Superior temporal gyrus (tissue), 1 donor: ENCODE results near the gene CADM1.
A peak's percentile ranks its signal among the peaks of the same experiment; 100 is the strongest.

ENCODE experiments used
- DNase-seq: peaks from one replicate; pipeline ENCODE4 v3.0.0-alpha.2; 2016; ENCODE audit errors: extremely low spot score

Gene CADM1

DNA sequence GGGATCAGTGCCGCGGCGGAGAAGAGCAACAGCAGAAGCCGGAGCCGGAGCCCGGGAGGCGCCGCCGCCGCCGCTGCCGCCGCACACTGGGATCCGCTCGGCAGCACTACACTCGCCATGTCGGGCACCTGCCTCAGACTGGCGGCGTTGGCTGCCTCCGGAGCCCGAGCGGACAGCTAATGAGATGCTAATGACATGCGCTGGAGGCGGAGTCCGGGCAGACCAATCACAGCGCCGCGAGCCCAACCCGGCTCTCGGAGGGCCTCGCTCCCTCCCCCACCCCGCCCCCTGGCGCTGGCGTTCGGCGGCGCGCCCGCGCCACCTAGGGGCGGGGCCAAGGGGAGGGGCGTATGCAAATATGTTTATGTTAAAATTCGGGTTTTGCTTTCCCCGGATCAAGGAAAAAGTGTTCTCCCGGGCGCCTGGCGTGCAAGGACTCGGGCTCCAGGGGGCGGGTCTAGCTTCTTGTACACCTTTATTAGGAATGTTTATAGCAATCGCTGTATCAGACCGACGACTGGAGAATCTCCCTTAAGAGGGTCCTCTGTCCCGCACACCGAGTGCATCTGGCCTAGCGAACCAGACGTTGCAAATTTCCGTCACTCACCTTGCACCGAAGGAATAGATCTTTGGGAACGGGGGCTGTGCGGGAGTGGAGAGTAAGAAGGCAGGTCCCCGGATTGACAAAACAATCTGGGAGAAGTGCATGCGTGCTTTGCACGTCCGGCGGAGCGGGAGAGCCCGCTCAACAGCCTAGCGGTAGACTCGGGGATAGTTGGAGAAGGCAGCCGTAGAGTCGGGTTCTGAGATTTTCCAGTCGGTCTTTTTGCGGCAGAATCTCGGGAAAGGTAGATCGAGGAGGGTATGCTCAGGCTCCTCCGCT lies at the start of gene CADM1:
Gene CADM1 (minus strand): TSS at position 140 of the 883 bp plus-strand sequence.
- DNase-seq = peak; percentile 98

DNA sequence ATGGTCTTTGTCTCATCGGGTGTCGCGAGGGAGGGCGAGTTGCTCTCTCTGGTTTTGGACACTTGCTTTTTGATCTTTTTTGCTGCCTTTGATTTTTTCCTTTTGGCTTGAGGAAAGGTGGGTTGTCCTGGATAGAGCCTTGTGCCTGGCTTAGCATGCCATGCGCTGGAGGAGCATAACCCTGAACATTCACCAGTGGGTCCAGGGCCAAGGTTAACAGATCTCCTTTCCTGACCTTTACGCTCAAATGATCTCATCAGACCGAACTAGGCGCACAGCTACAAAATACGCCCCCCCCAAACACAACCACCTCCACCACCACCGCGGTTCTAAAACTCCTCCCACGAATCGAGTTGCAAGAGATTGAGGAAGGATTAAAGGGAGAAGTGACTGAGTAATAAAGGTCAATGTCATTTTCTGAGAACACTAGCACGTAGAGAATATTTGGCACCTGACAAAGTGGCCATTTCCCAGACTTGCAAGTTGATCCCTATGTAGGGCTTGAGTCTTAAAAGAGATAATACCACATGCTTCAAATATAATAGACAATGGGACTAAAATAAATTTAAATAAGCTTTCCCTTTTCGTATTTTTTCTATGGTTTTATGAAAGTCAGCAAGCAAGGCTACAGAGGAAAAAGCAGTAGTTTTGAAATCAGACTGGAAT lies 48.7 kb upstream of the CADM1 start:
- no peak for DNase-seq

DNA sequence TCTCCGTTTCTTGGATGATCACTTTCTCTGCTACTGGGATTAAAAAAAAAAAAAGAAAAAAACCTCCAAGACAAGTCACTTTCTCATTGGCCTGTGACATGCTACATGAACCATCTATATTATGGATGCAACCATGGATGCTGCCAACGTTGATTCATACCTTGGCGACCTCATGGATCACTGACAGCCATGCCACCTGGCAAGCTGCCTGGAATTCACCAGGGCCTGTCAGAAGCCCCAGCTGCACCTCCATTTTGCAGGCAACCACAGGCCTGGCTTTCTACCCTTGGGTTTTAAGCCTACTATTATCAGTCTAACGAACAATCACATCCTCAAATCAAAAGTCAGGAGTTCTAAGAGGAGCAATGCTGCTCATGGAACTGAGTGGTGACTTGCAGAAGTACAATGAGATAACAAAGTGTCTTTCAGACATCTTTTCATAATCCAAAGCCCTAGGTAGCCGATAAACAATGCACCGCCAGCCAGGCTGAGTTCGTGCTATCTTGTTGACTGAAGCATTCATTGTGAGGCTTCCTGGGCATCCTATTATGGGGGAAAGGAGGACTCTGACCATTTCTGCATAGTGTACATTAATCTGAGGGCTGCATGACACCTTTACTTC lies 48.0 kb upstream of the CADM1 start:
- no peak for DNase-seq

DNA sequence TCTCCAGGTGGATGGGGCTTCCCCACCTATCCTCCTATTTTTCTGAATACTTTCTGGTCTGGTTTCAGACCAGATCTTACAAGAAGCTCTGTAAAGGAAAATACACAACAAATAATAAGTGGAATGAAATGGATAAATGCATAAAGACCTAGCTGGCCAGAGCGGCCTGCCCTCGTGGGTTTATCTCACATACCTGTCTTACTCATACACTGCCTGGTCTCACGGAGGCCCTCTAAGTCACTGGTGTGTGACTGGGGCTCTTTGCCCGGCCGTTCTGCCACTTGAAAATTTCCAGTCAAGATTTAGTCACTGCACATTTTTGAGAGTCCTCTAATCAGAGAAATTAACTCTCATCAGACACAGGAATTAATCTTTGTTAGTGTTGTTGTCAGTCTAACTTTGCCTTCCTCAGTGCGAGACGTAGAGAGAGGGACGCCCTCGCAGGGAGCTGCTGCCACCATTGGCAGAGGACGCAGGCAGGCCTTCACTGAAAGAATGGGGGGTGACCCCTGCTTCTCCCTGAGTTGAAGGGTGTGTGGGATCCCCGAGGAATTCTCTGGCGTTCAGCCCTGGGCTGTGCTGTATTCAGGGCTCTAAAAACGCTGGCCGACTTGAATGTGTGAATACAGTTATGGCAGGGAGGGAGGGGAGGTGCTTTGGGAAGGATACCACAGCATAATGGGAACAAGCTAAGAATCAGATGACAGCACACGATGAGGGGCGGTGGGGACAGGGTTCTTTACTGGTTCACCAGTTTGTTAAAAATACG lies 46.3 kb upstream of the CADM1 start:
- no peak for DNase-seq

DNA sequence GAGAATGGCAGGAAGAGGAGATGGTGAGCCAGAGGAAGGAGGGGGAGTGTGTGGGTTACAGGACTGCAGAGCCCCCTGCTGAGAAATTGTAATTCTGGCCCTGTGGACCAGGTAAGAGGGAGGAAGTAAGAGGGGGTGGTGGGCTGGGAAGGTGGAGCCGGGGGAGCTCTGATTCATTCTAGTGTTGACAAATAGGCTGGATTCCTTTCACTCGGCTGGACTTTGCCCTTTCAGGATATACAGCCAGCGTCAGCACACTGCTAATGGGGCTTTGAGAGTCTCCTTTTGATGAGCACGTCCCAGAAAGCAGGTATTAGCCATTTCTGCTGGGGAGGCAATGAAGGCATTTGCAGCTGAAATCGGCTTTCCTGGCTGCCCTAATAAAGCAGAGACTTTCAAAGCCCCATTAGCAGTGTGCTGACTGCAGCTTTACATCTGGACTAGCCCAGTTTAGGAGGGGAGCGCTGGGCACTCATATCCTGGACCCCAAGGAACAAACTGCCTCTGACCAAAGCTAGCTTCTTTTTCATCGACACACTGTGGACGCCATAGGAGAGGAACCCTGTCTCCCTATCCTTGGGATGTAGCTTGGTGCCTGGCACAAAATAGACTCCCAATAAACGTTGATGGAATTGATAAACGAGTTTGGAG lies 44.8 kb upstream of the CADM1 start:
- DNase-seq = no peak

DNA sequence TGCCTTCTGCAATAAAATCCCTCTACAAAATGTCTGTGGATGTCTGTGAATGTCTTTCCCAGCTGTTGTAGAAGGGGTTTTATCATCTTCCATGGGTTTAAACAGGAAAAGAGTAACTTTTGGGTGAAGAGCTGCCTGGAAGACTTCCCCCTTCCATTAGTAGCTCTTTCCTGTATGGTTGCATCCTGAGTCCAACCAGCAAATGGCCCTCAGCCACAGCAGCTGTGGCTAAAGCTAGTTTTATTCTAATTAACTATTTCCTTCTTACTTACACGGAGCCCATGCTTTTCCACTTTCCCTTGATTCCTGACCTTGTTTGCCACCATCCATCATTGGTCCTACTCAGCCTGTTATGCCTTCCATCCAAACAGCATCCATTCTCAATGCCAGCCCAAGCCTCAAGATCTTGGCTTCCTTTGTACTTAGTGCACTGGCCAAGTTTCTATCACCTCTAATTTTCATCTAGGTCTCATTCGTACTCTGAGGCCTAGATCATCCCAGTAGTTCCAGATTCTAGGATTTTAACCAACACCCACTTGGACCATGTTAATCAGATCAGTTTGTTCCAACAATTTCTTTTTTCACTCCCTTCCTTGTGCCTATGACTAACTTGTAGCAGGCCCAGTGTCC lies 41.5 kb upstream of the CADM1 start:
- no peak for DNase-seq

DNA sequence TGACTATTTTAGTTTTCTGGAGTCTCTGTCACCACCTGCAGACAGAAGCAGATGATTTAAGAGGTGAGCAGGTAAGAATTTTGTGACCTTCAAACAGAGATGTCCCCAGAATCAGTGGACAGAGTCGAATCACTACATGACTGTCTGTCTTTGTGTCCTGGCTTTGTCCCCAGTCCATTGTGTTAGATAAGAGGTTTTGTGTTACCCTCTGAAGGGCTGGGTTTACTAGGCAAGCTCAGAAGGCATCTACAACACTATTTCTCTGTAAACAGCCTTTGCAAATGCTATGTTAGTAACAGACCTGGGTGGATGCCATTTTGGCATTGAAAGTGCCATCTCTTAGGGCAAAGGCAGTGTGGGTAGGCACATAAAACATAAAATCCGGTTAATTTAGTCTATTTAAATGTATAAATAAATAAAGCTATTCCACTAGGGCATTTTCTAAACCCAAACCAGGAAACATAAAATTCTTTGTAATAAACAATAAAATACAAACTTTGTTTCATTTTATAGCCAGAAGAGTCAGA lies 40.3 kb upstream of the CADM1 start:
- peak; percentile 33 for DNase-seq

DNA sequence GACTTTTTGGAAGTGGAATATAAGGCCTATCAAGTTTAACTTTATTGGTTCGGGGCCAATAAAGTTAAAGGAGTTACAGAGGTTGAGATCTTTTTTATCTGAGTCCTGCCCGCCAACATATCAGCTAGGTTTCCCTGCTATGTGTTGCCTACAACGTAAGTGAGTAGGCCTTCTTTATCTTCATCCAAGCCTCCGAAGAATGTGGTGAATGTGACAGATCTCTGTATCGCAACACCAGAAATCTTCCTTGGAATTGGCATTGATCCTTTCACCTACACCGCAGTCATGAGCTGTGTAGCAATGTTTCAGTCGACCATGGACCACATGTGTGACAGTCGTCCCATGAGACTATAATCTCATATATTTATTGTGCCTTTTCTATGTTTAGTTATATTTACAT lies 37.3 kb upstream of the CADM1 start:
- no peak for DNase-seq

DNA sequence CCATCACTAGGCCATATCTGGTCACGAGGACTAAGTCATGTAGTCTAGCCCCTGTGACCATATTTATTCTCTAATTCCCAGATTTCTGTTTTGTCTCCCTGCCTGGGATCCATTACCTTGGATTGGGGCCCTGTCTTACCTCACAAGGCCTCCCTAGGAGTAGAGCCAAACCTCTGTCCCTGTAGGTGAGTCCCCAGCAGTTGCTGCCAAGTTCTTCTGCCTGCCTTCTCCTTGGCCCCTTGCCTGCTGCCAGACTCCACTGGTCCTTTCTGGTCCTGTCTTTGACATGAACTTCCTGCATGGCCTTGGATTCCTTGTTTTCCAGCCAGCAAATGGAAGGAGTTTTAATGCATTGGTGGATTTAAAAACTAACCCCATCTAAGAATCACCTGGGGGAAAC lies 35.6 kb upstream of the CADM1 start:
- no peak for DNase-seq

DNA sequence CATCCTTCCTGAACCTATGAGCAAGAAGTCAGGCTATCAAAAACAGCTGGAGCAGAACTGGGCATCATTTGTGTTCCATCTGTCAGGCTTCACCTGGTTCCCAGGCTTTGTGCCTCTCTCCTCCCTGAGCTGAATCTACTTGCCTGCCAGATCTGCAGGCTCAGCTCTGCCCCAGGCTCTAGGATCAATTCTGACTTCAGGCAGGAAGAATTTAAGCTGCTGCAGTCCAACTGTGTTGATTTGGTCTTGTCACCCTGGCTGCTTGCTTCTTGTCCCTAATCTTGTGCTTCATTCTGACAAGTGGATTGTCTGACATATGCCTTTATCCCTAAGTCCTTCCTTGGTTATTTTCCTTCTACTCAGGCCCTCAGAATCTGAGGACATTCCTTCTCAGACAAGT lies 31.6 kb upstream of the CADM1 start:
- no peak for DNase-seq

DNA sequence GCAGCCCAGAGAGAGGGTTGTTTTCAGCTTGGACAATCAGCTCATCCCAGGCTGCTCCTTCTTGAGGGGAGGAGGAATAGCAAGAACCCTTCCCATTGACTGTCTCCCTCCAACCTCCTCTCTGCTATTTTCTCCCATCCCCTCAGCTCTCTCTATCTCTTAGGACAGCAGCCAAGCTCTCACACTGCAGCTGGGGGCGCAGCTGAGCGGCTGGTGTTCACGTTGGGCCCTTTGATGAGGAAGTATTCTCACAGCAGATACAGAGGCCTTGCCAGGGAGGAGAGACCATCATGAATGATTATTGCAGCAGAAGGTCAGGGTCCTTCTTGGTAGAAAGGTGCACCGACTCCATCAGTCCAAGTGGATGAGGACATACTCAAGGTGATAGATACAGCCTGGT lies 26.5 kb upstream of the CADM1 start:
- DNase-seq = no peak

DNA sequence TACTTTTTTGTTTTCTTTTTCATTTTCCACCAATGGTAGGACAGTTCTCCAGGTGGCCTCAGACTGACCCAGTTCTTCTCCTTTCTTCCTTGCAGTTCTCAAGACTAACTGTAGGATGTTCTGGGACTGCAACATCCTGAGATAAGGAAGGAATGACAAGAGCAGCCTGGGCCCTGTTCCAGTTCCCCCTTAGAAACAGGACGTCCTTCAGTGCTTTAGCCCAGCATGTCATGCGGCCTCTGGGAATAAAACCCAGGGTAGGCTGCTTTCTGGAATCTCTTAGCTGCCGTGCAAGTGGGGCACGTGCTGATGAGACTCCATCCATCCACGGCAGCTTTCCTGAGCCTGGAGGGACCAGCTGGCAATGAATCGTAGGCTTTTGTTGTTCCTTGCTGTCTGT lies 24.0 kb upstream of the CADM1 start:
- DNase-seq = no peak

DNA sequence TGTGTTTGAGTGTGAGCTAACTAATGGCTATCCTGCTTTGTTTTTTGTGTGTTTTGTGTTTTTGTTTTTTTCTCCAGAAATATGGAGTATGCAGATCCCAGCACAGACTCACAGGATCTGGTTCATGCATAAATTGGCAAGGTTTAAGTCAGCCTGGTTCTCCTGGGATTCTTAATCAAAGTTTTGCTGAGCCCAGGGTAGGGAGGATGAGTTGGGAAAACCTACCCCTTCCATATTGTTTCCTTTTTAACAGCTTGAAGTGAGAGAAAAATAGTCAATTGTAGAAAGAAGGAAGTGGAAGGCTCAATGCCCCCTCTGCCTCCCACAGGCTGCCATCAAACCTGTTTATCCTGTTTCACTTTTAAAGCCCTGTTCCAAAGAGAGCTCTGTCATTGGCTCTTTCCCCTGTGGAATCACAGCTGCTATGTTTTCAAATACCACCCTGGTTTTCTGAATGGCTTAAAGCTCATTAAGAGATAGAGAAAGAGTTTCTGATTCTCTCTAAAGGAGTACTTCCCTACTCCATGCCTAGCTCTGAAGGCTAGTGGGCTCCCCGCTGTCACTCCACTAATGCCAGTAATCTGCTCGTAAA lies 23.4 kb upstream of the CADM1 start:
- DNase-seq = no peak

DNA sequence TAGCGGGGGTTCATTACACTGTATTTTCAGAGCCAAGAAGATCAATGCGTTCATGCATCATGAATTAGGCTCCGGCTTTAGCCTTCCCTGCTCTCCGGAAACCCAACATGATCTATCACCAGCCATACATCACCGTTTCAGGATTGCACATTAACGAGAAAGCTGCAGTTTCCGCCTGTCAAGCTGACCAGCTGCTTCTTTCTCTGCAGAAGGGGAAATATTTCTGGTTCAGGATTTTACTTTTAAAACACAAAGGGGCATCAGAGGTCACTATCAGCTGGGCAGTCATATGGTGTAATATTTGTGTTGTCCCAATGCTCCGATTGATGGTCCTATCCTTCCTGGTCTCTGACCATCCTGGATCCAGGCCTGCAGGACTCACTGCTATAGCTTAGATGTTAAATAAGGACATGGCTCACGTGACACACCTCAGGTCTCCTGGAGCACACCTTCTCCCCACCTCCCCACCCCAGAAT lies 21.4 kb upstream of the CADM1 start:
- DNase-seq = no peak

DNA sequence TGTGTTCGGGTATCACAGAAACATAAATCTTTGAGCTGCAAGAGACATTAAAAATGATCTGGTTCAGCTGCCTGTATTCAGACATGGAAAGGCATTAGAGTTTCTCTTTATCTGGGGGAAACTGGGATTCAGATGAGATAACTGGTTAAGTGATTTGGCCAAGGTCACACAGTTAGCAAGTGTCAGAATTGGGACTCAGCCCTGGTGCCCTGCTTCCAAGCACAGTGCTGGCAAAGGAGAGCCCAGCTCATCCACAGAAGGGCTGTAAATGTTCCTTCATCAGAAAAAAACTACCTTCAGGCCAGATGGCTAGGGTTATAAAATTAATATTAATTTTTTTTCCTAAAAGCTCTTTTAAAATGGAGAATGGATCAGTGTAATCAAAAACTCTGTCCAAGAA lies 20.4 kb upstream of the CADM1 start:
- DNase-seq = no peak

DNA sequence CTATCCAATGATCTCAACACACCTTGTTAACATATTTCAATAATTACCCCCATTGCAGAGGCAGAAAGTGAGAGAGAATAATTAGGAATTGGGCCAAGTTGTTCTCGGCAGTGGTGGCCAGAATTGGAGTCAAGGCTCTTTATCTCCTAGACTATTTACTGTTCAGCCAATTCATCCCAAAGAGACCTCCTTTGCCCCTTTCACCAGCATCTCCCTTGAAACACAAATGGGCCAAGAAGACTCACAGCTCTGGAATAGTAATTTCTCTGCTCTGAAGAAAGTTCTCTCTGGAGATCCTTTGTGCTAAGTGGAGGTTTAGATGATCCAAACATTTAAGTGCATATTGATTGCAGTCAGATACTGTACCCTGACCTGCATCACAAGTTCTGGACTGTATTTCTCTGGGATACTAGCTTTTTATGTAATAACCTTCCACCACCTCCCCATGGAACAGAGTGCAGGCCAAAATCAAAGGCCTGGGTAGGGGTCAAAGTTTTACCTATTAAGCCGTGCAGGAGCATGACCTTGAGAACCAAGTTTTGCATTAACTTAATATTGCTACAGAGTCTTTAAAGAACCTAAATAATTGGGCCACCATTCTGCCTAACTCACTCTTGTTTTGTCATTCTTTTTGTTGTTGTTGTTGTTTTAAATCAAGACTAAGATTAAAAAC lies 19.6 kb upstream of the CADM1 start:
- DNase-seq = no peak

DNA sequence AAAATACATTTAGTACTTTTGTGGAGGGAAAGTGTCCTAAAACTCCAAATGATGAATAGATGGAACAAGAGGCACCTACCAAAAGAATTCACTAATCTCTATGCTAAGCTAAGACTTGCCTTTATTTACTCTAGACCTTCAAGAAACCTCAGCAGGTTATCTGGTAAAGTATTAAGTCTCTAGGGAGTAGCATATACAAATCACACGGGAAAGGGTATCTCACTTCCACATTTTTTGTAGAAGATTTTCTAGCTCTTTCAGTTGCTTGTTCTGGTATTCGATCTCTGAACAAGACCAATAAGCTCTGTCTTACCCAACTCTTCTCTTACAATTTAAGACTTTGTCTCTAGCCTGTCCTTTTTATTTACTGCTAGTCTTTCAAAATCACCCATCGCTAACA lies 18.1 kb upstream of the CADM1 start:
- DNase-seq = no peak

DNA sequence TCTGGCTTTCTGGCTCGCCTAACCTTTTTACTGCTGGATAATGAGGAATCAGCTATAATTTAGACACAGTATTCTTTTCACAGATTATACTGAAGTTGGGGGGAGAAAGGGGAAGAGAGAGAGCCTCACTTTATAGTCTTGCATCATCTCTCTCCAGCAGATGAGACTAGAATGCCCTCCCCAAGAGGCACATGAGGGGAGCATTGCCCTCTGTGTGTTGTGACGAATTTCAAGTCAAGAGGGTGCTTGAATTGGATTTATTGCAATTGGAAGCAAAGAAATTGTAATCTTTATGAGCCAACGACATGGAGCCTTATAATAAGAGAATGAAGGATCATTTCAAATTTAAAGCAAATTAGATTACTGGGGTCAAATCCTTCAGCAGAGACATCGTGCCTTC lies 17.6 kb upstream of the CADM1 start:
- DNase-seq = no peak

DNA sequence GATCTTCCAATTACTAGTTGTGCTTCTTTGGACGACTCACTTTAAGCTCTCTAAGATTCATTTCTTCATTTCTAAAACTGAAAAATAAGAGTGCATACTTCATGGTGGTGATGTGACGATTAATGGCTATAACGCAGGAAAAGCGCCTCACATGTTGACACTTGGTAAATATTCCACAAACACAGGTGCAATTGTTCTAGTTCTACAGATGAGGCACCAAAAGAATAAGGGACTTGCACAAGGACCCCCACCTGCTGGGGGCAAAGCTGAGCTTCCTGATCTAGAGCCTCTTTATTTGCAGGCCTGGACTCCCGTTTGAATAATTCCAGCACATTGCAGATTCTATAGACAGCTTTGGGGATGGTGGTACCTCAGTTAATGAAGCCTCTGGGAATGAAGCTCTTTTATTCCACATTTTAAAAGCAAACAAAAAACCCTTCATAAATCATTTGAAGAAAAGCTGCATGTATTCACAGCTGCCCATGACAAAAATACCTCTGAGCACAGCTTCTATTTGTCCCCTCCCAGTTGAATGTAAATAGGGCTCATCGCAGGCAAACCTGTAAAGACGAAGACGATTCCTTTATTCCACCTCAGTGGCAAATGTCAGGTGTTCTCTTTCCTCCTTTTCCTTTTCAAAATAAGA lies 14.9 kb upstream of the CADM1 start:
- no peak for DNase-seq
